K562 (cell line): ENCODE results near the gene GALNS. TPM values are rescaled to one million over a fixed set of nuclear protein-coding genes. Genes with fewer than 3 reads are reported as not detected.

ENCODE experiments used
- ATF1 ChIP-seq, 2 experiments: fragments of 450-650 bp in 1 of 2; IDR thresholded peaks; 2 replicates each; pipeline ENCODE4 v1.6.1; 2016; ENCODE audit warnings: missing compliant biosample characterization in 1 of 2, missing genetic modification characterization in 1 of 2
- C11orf30 ChIP-seq: fragments of 450-650 bp; IDR thresholded peaks from 2 replicates; pipeline ENCODE4 v1.6.1; 2016; ENCODE audit warnings: low read depth, mild to moderate bottlenecking
- CEBPG ChIP-seq, 3 experiments: fragments of 200-800 bp in 1 of 3; sonication (Bioruptor generic) in 1 of 3; sonication (generic) in 1 of 3; formaldehyde crosslinking in 1 of 3; IDR thresholded peaks in 2 of 3; conservative IDR thresholded peaks in 1 of 3; 2 replicates each; pipeline versions ENCODE4 v1.6.1 to v1.8.0; 2016 to 2022; ENCODE audit warnings: missing compliant biosample characterization in 2 of 3, missing genetic modification characterization in 2 of 3, mild to moderate bottlenecking in 1 of 3, missing genetic modification reagents in 1 of 3
- CREB5 ChIP-seq: fragments of 250-450 bp; sonication (Bioruptor Pico); IDR thresholded peaks from 2 replicates; pipeline ENCODE4 v1.5.0; 2020; ENCODE audit warnings: mild to moderate bottlenecking
- DIDO1 ChIP-seq: fragments of 450-650 bp; IDR thresholded peaks from 2 replicates; pipeline ENCODE4 v1.6.1; 2016; ENCODE audit warnings: low read depth, missing biosample characterization, missing genetic modification characterization
- FOXA3 ChIP-seq, 2 experiments: fragments of 450-650 bp in 1 of 2; sonication (generic) in 1 of 2; formaldehyde crosslinking; IDR thresholded peaks in 1 of 2; conservative IDR thresholded peaks in 1 of 2; 2 replicates each; pipeline versions ENCODE4 v1.4.0 to v1.8.0; 2020 to 2022; ENCODE audit warnings: mild to moderate bottlenecking in 2 of 2, missing genetic modification reagents in 1 of 2
- HOXB6 ChIP-seq: fragments of 250-450 bp; sonication (Bioruptor Pico); IDR thresholded peaks from 2 replicates; pipeline ENCODE4 v1.5.1; 2022; ENCODE audit warnings: mild to moderate bottlenecking, borderline replicate concordance
- KLF13 ChIP-seq: fragments of 450-650 bp; IDR thresholded peaks from 2 replicates; pipeline ENCODE4 v1.6.1; 2016; ENCODE audit warnings: missing genetic modification characterization, low read depth, mild to moderate bottlenecking, missing compliant biosample characterization, moderate library complexity, borderline replicate concordance
- MAFK ChIP-seq: IDR thresholded peaks from 2 replicates; pipeline ENCODE4 v1.6.1; 2011; ENCODE audit warnings: low read length, improper control_type of control experiment
- PHF8 ChIP-seq: fragments of 200-600 bp; sonication (generic); IDR thresholded peaks from 2 replicates; pipeline ENCODE4 v1.6.1; 2012; ENCODE audit warnings: mixed run types, mild to moderate bottlenecking, inconsistent platforms, low read length, moderate library complexity, borderline replicate concordance
- PTBP1 ChIP-seq: fragments of 200-400 bp; formaldehyde crosslinking; IDR thresholded peaks from 2 replicates; pipeline ENCODE4 v1.6.1; 2017; ENCODE audit warnings: low read depth, low read length
- RBBP5 ChIP-seq: fragments of 200-600 bp; sonication (generic); IDR thresholded peaks from 2 replicates; pipeline ENCODE4 v1.6.1; 2012; ENCODE audit warnings: borderline replicate concordance, mild to moderate bottlenecking, low read length, control low read depth, inconsistent platforms; ENCODE audit not compliant: insufficient read depth, poor library complexity, severe bottlenecking
- RBM14 ChIP-seq: fragments of 200-400 bp; formaldehyde crosslinking; IDR thresholded peaks from 2 replicates; pipeline ENCODE4 v1.6.1; 2018; ENCODE audit warnings: low read depth, mild to moderate bottlenecking, low read length, moderate library complexity, borderline replicate concordance; ENCODE audit not compliant: insufficient read depth
- RBM22 ChIP-seq: fragments of 200-400 bp; formaldehyde crosslinking; IDR thresholded peaks from 2 replicates; pipeline ENCODE4 v1.6.1; 2018; ENCODE audit warnings: low read length, low read depth; ENCODE audit not compliant: poor library complexity, severe bottlenecking
- SMAD4 ChIP-seq: fragments of 250-450 bp; sonication (Bioruptor Pico); conservative IDR thresholded peaks from 2 replicates; pipeline ENCODE4 v1.8.0; 2021; ENCODE audit warnings: inconsistent platforms, mild to moderate bottlenecking, moderate library complexity
- TBL1XR1 ChIP-seq, 2 experiments: IDR thresholded peaks; 2 replicates each; pipeline ENCODE4 v1.6.1; 2012; ENCODE audit warnings: improper control_type of control experiment in 2 of 2, low read length in 2 of 2, mild to moderate bottlenecking in 1 of 2
- ZNF311 ChIP-seq: fragments of 250-450 bp; sonication (Bioruptor Pico); IDR thresholded peaks from 2 replicates; pipeline ENCODE4 v1.4.0; 2020; ENCODE audit warnings: mild to moderate bottlenecking, moderate library complexity
- ZNF347 ChIP-seq: fragments of 450-650 bp; formaldehyde crosslinking; IDR thresholded peaks from 2 replicates; pipeline ENCODE4 v1.4.0; 2020; ENCODE audit warnings: low read depth, mild to moderate bottlenecking, moderate library complexity
- ZNF551 ChIP-seq: fragments of 250-450 bp; sonication (Bioruptor Pico); IDR thresholded peaks from 2 replicates; pipeline ENCODE4 v1.5.0; 2021; ENCODE audit warnings: mild to moderate bottlenecking, moderate library complexity
- ZNF644 ChIP-seq: fragments of 200-800 bp; sonication (Bioruptor generic); IDR thresholded peaks from 2 replicates; pipeline ENCODE4 v1.6.1; 2016; ENCODE audit warnings: low read depth, missing genetic modification characterization, missing compliant biosample characterization
- ZNF766 ChIP-seq: fragments of 200-800 bp; sonication (Bioruptor generic); conservative IDR thresholded peaks from 2 replicates; pipeline ENCODE4 v1.6.1; 2016; ENCODE audit warnings: missing genetic modification characterization, missing compliant biosample characterization
- polyA plus RNA-seq, 8 experiments: library from polyadenylated mRNA; depleted of rRNA in 4 of 8; stranded (reverse) in 5 of 8; unstranded in 3 of 8; fragments of >200 nt; fragmentation: Nextera tagmentation in 2 of 8; fragmentation: Illumina TruSeq in 1 of 8; extraction: Ambion mirVana in 2 of 8; extraction: Trizol in 1 of 8; gene quantifications; 2 replicates each; pipeline versions ENCODE4 v1.2.1 to v1.2.3, GENCODE V29; 2011 to 2014; ENCODE audit warnings: inconsistent platforms in 1 of 8, missing spikeins in 1 of 8
- total RNA-seq, 7 experiments: library from RNA; depleted of rRNA in 6 of 7; stranded (reverse); fragments of >200 nt in 6 of 7; fragmentation: Illumina TruSeq in 2 of 7; extraction: Trizol in 2 of 7; gene quantifications; 2 replicates each; pipeline versions ENCODE4 v1.2.1 to v1.2.3, GENCODE V29; 2011 to 2021; ENCODE audit warnings: low replicate concordance in 1 of 7
- TF ChIP-seq, protein P1 (sequence below): fragments of 450-650 bp; IDR thresholded peaks from 2 replicates; pipeline ENCODE4 v1.6.1; 2018; ENCODE audit not compliant: partially characterized antibody

The GALNS gene
- total and polyA plus RNA-seq, 9 of the 15 experiments (the other 6 are each of a cell fraction or from before 2014, with no cell fraction given), result 0.38 to 13.2 (median 4.3) TPM

DNA sequence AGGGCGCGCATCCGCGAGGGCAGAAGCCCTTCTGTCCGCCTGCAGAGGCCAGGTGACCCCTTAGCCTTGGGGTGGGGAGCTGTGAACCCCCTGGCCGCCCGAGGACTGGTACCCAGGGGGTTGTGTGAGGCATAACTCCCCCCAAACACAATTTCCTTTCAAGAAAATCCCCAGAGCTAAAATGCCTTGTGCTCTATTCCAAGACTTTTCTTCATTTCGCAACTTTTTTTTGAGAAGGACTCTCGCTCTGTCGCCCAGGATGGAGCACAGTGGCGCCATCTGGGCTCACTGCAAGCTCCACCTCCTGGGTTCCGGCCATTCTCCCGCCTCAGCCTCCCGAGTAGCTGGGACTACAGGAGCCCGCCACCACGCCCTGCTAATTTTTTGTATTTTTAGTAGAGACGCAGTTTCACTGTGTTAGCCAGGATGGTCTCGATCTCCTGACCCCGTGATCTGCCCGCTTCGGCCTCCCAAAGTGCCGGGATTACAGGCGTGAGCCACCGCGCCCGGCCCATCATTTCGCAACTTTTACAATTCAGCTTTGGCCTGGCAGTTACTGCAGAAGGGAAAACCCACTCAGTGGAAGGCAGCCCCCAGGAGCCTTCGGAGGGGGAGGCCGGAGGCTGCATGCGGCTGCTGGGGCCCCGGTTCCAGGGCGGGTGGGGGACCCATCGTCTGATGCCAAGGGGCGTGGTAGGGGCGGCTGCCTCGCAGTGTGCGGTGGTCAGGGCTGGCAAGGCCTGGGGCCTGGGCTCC lies 44.1 kb downstream of the GALNS start (continued):
- TF ChIP-seq CREB5 (no peak), PHF8 (peak; percentile 31; the same call in 1 of the 2 replicates), CEBPG (CRISPR knock-in tag; IDR thresholded peaks at IDR 0.05) (peak; percentile 77), CEBPG (tag; conservative IDR thresholded peaks at IDR 0.05 in 1 of 2, IDR thresholded peaks at IDR 0.05 in 1 of 2) (peak; percentile 82 to 90), TBL1XR1 (IDR thresholded peaks at IDR 0.05; ENCODE audit: low read length in 2 of 2) (0 out of 4 replicates have a peak, but pooled peaks of 1 of the 2 experiments have one; percentile 9), ATF1 (CRISPR knock-in tag; IDR thresholded peaks at IDR 0.05) (no peak), ATF1 (tag; IDR thresholded peaks at IDR 0.05) (no peak; the same call in 1 of the 2 replicates), SMAD4 (CRISPR knock-in tag) (peak; percentile 75; the same call in 1 of the 2 replicates), FOXA3 (CRISPR knock-in tag; conservative IDR thresholded peaks at IDR 0.05 in 1 of 2, IDR thresholded peaks at IDR 0.05 in 1 of 2) (no peak), HOXB6 (no peak), RBM14 (no peak), ZNF644 (tag) (no peak), ZNF347 (CRISPR knock-in tag) (no peak), KLF13 (no peak), ZNF551 (CRISPR knock-in tag) (no peak), MAFK (no peak), ZNF766 (CRISPR knock-in tag) (no peak), PTBP1 (no peak), RBM22 (no peak), C11orf30 (no peak), ZNF311 (CRISPR knock-in tag) (no peak), DIDO1 (tag) (no peak), RBBP5 (no peak)
- TF ChIP-seq, protein P1, sequence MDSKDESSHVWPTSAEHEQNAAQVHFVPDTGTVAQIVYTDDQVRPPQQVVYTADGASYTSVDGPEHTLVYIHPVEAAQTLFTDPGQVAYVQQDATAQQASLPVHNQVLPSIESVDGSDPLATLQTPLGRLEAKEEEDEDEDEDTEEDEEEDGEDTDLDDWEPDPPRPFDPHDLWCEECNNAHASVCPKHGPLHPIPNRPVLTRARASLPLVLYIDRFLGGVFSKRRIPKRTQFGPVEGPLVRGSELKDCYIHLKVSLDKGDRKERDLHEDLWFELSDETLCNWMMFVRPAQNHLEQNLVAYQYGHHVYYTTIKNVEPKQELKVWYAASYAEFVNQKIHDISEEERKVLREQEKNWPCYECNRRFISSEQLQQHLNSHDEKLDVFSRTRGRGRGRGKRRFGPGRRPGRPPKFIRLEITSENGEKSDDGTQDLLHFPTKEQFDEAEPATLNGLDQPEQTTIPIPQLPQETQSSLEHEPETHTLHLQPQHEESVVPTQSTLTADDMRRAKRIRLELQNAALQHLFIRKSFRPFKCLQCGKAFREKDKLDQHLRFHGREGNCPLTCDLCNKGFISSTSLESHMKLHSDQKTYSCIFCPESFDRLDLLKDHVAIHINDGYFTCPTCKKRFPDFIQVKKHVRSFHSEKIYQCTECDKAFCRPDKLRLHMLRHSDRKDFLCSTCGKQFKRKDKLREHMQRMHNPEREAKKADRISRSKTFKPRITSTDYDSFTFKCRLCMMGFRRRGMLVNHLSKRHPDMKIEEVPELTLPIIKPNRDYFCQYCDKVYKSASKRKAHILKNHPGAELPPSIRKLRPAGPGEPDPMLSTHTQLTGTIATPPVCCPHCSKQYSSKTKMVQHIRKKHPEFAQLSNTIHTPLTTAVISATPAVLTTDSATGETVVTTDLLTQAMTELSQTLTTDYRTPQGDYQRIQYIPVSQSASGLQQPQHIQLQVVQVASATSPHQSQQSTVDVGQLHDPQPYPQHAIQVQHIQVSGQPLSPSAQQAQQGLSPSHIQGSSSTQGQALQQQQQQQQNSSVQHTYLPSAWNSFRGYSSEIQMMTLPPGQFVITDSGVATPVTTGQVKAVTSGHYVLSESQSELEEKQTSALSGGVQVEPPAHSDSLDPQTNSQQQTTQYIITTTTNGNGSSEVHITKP, result no peak
